Measurements from ENCODE around the gene MYL12B. TPM values are rescaled to one million over a fixed set of nuclear protein-coding genes. Genes with fewer than 3 reads are reported as not detected.

Gene MYL12B
- total RNA-seq: 187 and 193 TPM in 2 replicates
- long read RNA-seq, transcript MYL12B-201 (4 exons, 1,210 nt): major isoform, 163 of 170 reads
- long read RNA-seq, partial matches to known transcripts: 4 of 170 reads
- long read RNA-seq, other reads (novel, unspliced or antisense): 3 of 170 reads

DNA sequence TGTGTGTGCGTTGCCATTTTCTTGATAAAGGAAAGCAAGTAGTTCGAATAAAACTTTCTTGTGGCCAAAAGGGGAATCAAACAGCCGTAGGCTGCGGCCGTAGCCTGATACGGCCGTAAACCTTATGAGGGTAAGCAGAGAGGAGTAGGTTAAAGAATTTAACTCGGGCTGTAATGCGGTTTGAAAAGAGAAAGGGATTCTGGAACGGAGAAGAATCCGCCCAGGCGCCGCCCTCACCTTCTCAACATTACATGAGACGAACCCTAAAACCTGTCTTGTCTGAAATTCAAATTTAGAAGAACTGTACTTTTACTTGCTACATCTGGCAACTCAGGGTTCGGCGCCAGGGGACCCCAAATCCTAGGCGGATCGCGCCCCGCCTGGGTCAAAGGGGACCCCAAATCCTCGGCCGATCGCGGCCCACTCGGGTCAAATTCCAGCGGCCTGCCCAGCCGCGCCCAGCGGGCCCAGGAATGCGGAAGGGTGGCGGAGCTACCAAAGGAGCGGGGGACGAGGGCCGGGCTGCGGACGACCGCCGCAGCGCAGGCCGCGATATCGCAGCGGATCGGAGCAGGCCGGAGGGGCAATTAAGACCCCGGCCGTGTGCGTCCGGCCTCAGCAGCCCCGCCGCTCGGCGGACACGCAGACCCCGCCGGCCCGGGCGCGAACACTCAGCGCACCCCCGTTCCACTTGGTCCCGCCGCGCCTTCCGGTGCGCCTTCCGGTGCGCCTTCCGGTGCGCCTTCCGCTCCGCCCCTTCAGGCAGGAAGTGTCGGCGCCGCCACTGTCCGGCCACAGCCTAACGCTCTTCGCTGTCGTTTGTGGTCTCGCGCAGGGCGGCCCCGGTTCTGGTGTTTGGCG lies at the start of gene MYL12B:
Gene MYL12B (plus strand): TSS at position 761 of the 861 bp plus-strand sequence. CDS start 10,766 bp downstream, outside the sequence.
- Mint-ChIP-seq H3K27ac (peak within 1 kb of the TSS; percentile 100), H3K36me3 (ENCODE audit: insufficient read depth) (peaks cover 10% of the 10 kb centered on the region), H3K4me1 (ENCODE audit: low read depth) (peaks cover 43% of the 10 kb centered on the region), H3K27me3 (no peaks in the 10 kb centered on the region), H3K4me3 (ENCODE audit: low read depth) (peak within 1 kb of the TSS; percentile 84), H3K9me3 (ENCODE audit: low read depth) (no peaks in the 10 kb centered on the region)
- TF ChIP-seq, protein P1, sequence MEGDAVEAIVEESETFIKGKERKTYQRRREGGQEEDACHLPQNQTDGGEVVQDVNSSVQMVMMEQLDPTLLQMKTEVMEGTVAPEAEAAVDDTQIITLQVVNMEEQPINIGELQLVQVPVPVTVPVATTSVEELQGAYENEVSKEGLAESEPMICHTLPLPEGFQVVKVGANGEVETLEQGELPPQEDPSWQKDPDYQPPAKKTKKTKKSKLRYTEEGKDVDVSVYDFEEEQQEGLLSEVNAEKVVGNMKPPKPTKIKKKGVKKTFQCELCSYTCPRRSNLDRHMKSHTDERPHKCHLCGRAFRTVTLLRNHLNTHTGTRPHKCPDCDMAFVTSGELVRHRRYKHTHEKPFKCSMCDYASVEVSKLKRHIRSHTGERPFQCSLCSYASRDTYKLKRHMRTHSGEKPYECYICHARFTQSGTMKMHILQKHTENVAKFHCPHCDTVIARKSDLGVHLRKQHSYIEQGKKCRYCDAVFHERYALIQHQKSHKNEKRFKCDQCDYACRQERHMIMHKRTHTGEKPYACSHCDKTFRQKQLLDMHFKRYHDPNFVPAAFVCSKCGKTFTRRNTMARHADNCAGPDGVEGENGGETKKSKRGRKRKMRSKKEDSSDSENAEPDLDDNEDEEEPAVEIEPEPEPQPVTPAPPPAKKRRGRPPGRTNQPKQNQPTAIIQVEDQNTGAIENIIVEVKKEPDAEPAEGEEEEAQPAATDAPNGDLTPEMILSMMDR (IDR thresholded peaks at IDR 0.05; ENCODE audit: unreplicated experiment): peak; percentile 13
- peak; percentile 67 for DNase-seq (ENCODE audit: low spot score, unreplicated experiment)

DNA sequence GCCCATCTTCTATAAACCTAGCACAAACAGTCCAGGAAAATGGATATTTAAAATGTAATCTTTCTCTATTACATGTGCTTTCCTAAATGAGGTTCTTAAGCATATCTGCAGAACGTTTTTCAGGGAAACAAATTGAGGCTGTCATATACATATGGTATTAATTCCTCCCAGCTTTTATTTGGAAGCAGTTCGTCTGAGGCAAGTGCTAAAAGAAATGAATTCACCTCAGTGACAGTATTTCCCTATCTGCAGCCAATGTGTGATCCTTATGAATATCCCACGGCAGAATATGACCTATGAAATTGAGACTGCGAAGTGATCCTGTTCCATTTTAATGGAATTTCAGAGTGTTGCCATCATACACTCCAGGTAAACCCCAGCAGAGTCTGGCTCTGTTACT lies 49.3 kb upstream of the MYL12B start:
- DNase-seq (ENCODE audit: low spot score, unreplicated experiment): no peak
- Mint-ChIP-seq H3K4me3 (ENCODE audit: low read depth) (no peak overlapping the region), H3K27me3 (no peaks in the 10 kb centered on the region), H3K27ac (no peak overlapping the region), H3K4me1 (ENCODE audit: low read depth) (peaks cover 11% of the 10 kb centered on the region), H3K9me3 (ENCODE audit: low read depth) (peaks cover 13% of the 10 kb centered on the region), H3K36me3 (ENCODE audit: insufficient read depth) (peaks cover 7% of the 10 kb centered on the region)
- TF ChIP-seq, protein P1 (IDR thresholded peaks at IDR 0.05; ENCODE audit: unreplicated experiment): no peak

DNA sequence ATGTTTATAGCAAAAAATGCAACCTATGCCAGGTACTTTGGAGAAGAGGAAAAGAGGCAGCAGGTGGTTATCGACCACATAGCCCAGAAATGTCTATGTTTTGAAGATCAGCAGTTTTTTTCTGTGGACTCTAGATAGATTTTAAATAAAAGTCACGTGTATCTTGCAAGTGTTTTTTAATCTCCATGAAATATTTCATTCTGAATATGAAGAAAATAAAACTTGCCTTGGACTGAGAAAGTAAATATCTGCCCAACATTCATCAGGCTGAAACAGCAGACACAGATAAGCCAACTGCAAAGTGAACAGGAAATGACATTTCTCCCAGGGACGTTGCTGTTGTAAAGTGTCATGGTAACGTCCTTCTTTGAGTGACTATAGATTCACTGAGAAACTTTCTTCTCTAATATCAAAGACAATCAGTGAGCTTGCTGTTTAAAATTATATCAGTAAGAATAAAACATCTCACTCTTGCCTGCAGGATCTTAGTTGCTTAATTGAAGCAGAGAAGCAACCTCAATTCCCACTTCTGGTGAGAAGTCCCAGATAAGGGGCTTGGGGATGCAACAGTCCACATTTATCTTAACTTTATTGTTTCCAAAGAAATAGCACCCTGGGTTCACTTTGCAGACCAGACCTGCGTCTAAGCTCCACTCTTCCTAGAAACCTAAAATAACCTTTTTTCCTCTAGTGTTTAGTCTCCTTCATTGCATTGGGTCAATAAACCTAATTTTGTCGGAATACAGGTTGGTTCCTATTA lies 48.5 kb upstream of the MYL12B start:
- Mint-ChIP-seq H3K27me3 (no peaks in the 10 kb centered on the region), H3K27ac (no peak overlapping the region), H3K9me3 (ENCODE audit: low read depth) (peaks cover 13% of the 10 kb centered on the region), H3K4me1 (ENCODE audit: low read depth) (peaks cover 19% of the 10 kb centered on the region), H3K36me3 (ENCODE audit: insufficient read depth) (peaks cover 8% of the 10 kb centered on the region), H3K4me3 (ENCODE audit: low read depth) (no peak overlapping the region)
- TF ChIP-seq, protein P1 (IDR thresholded peaks at IDR 0.05; ENCODE audit: unreplicated experiment): no peak
- no peak for DNase-seq (ENCODE audit: low spot score, unreplicated experiment)

DNA sequence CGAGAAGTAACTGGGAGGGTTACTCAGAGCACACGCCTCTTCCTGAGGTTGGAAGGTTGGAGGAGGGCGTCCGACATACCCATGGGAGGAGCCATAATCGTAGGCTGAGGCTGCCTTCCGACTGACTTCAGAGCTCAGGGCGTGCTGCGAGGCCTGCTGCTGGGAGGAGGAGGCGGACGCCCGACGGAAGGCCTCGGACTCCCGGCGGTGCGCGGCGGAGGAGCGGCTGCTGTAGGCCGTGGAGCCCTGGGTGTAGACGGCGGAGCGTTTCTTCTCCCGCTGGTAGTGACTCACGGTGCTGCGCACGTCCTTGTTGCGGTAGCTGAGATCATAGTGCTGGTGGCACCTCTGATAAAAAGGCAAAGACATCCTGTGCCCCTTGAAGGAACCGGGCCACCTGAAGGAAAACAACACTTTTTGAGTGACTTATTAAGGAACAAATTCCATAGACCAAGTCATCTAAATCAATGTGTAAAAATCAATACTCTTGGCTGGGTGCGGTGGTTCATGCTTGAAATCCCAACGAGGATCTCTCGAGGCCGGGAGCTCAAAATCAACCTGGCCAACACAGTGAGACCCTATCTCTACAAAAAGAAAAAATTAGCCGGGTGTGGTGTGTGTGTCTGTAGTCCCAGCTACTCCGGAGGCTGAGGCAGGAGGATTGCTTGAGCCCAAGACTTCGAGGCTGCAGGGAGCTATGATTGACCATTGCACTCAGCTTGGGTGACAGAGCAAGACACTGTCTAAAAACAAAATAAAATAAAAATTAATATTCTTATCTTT lies 46.9 kb upstream of the MYL12B start:
- Mint-ChIP-seq H3K27ac (no peak overlapping the region), H3K4me3 (ENCODE audit: low read depth) (no peak overlapping the region), H3K9me3 (ENCODE audit: low read depth) (peaks cover 13% of the 10 kb centered on the region), H3K36me3 (ENCODE audit: insufficient read depth) (peaks cover 8% of the 10 kb centered on the region), H3K4me1 (ENCODE audit: low read depth) (peaks cover 30% of the 10 kb centered on the region), H3K27me3 (no peaks in the 10 kb centered on the region)
- TF ChIP-seq, protein P1 (IDR thresholded peaks at IDR 0.05; ENCODE audit: unreplicated experiment): no peak
- no peak for DNase-seq (ENCODE audit: low spot score, unreplicated experiment)
